GM23338 (cell line): ENCODE measurements around the gene FILIP1. TPM values are rescaled to one million over a fixed set of nuclear protein-coding genes. Genes with fewer than 3 reads are reported as not detected.

Experiments used
- ATAC-seq: fragments of 200-7000 bp; cut with Tn5 transposase; 3 replicates; pipeline ENCODE4 v1.9.1; 2020
- DNase-seq: peaks from one replicate; pipeline ENCODE4 v3.0.0-alpha.2; 2015; ENCODE audit warnings: low spot score
- H2AFZ ChIP-seq: fragments of 200-600 bp; sonication (generic); 2 replicates; pipeline ENCODE4 v1.8.0; 2016; ENCODE audit warnings: antibody characterized with exemption, mild to moderate bottlenecking, moderate library complexity
- H3F3A ChIP-seq: fragments of 200-600 bp; sonication (generic); replicated peaks from 2 replicates; pipeline ENCODE4 v1.8.0; 2017; ENCODE audit warnings: antibody characterized with exemption, mixed run types, low read depth
- H3K27ac ChIP-seq: fragments of 200-600 bp; sonication (generic); 2 replicates; pipeline ENCODE4 v1.6.1; 2016; ENCODE audit warnings: low read depth
- H3K27me3 ChIP-seq: fragments of 200-600 bp; sonication (generic); 2 replicates; pipeline ENCODE4 v1.8.0; 2016; ENCODE audit warnings: mild to moderate bottlenecking, mixed run types, moderate library complexity; ENCODE audit not compliant: insufficient read depth
- H3K36me3 ChIP-seq: fragments of 200-600 bp; sonication (generic); 2 replicates; pipeline ENCODE4 v1.8.0; 2016; ENCODE audit warnings: mild to moderate bottlenecking; ENCODE audit not compliant: insufficient read depth
- H3K4me1 ChIP-seq: fragments of 200-600 bp; sonication (generic); 2 replicates; pipeline ENCODE4 v1.8.0; 2016; ENCODE audit warnings: mild to moderate bottlenecking, moderate library complexity; ENCODE audit not compliant: insufficient read depth
- H3K4me2 ChIP-seq: fragments of 200-600 bp; sonication (generic); 2 replicates; pipeline ENCODE4 v1.7.1; 2017; ENCODE audit warnings: mixed run types
- H3K4me3 ChIP-seq: fragments of 200-600 bp; sonication (generic); 2 replicates; pipeline ENCODE4 v1.6.1; 2016; ENCODE audit warnings: mixed run types
- H3K79me2 ChIP-seq: fragments of 200-600 bp; sonication (generic); replicated peaks from 2 replicates; pipeline ENCODE4 v1.8.0; 2017; ENCODE audit warnings: mild to moderate bottlenecking; ENCODE audit not compliant: insufficient read depth
- H3K9me2 ChIP-seq: fragments of 200-600 bp; sonication (generic); 2 replicates; pipeline ENCODE4 v1.8.0; 2017; ENCODE audit not compliant: insufficient read depth
- H4K20me1 ChIP-seq: fragments of 200-600 bp; sonication (generic); replicated peaks from 2 replicates; pipeline ENCODE4 v1.8.0; 2017; ENCODE audit warnings: mild to moderate bottlenecking; ENCODE audit not compliant: insufficient read depth
- H3K27ac Mint-ChIP-seq: 2 replicates; pipeline ENCODE4 v1.8.0; 2020; ENCODE audit warnings: inconsistent platforms, mild to moderate bottlenecking, moderate library complexity, mixed read lengths
- H3K27me3 Mint-ChIP-seq: 3 replicates; pipeline ENCODE4 v1.8.0; 2022; ENCODE audit warnings: low read depth, mild to moderate bottlenecking, moderate library complexity, mixed read lengths, inconsistent platforms; ENCODE audit not compliant: insufficient read depth, poor library complexity
- H3K36me3 Mint-ChIP-seq: 3 replicates; pipeline ENCODE4 v1.8.0; 2021; ENCODE audit warnings: low read depth, mild to moderate bottlenecking, inconsistent platforms, moderate library complexity, mixed read lengths
- H3K4me1 Mint-ChIP-seq: 3 replicates; pipeline ENCODE4 v1.8.0; 2020; ENCODE audit warnings: mild to moderate bottlenecking, inconsistent platforms, mixed read lengths
- H3K4me3 Mint-ChIP-seq: 3 replicates; pipeline ENCODE4 v1.8.0; 2021; ENCODE audit warnings: moderate library complexity, mild to moderate bottlenecking, inconsistent platforms, mixed read lengths
- H3K9me3 Mint-ChIP-seq: 3 replicates; pipeline ENCODE4 v1.8.0; 2020; ENCODE audit warnings: moderate library complexity, mild to moderate bottlenecking, inconsistent platforms, mixed read lengths
- CREB1 ChIP-seq: fragments of 250-450 bp; sonication (Bioruptor Pico); IDR thresholded peaks from 2 replicates; pipeline ENCODE4 v1.5.0; 2020; ENCODE audit warnings: low read depth, mild to moderate bottlenecking, moderate library complexity
- CTCF ChIP-seq, 2 experiments: fragments of 200-600 bp in 1 of 2; sonication (generic) in 1 of 2; conservative IDR thresholded peaks; 2 replicates each; pipeline versions ENCODE4 v1.5.1 to v1.6.1; 2016 to 2017; ENCODE audit warnings: antibody characterized with exemption in 2 of 2, low read depth in 2 of 2, mild to moderate bottlenecking in 2 of 2, moderate library complexity in 1 of 2
- ETS1 ChIP-seq: IDR thresholded peaks from 2 replicates; pipeline ENCODE4 v1.6.1; 2016; ENCODE audit warnings: antibody characterized with exemption
- EZH2 ChIP-seq: fragments of 200-600 bp; sonication (generic); IDR thresholded peaks from one replicate; pipeline ENCODE4 v1.8.0; 2017; ENCODE audit warnings: antibody characterized with exemption, mild to moderate bottlenecking, low read depth; ENCODE audit not compliant: unreplicated experiment
- EZH2phosphoT487 ChIP-seq: fragments of 200-600 bp; sonication (generic); IDR thresholded peaks from one replicate; pipeline ENCODE4 v1.8.1; 2018; ENCODE audit warnings: antibody characterized with exemption; ENCODE audit not compliant: unreplicated experiment
- JUNB ChIP-seq: IDR thresholded peaks from one replicate; pipeline ENCODE4 v1.6.1; 2016; ENCODE audit warnings: antibody characterized with exemption; ENCODE audit not compliant: unreplicated experiment
- REST ChIP-seq: IDR thresholded peaks from one replicate; pipeline ENCODE4 v1.6.1; 2018; ENCODE audit warnings: antibody characterized with exemption; ENCODE audit not compliant: unreplicated experiment
- STAT1 ChIP-seq: IDR thresholded peaks from one replicate; pipeline ENCODE4 v1.6.1; 2016; ENCODE audit warnings: antibody characterized with exemption; ENCODE audit not compliant: unreplicated experiment
- polyA plus RNA-seq: library from polyadenylated mRNA; unstranded; fragments of >200 nt; fragmentation: Nextera tagmentation; extraction: Ambion mirVana; gene quantifications from 2 replicates; pipeline ENCODE4 v1.2.1, GENCODE V29; 2016
- total RNA-seq: library from RNA; depleted of rRNA; stranded (reverse); fragments of >200 nt; shearing (Covaris generic); gene quantifications from 2 replicates; pipeline ENCODE4 v1.2.3, GENCODE V29; 2014

FILIP1 gene
- total and polyA plus RNA-seq, 2 experiments from 2014 or later, result 3.7 to 6.4 TPM

- TF ChIP-seq CTCF (conservative IDR thresholded peaks at IDR 0.05; ENCODE audit: low read depth in 2 of 2) (no peak), ETS1 (no peak), REST (no peak)
Measured at GRCh38 chr6:75438442-75439116, 55.0 kb downstream of the FILIP1 start (continued).

GRCh38 chr6:75438013-75438431 lies 55.6 kb downstream of the FILIP1 start:
- no peaks in the 10 kb centered on the region for H4K20me1 ChIP-seq
- no peak overlapping the region for H3K27ac ChIP-seq
- no peaks in the 10 kb centered on the region for H3K79me2 ChIP-seq
- no peaks in the 10 kb centered on the region; the same call in 1 of the 2 replicates for H3K36me3 ChIP-seq
- no peak overlapping the region for H3K4me3 Mint-ChIP-seq
- no peaks in the 10 kb centered on the region for H3K27me3 Mint-ChIP-seq
- no peaks in the 10 kb centered on the region for H3K9me2 ChIP-seq
- ATAC-seq (no peak), DNase-seq (no peak)
- no peak overlapping the region for H3K27ac Mint-ChIP-seq
- no peak overlapping the region for H3K4me2 ChIP-seq
- H3K4me1 Mint-ChIP-seq, result no peaks in the 10 kb centered on the region
- H3K4me3 ChIP-seq, result no peak overlapping the region
- peaks cover 13% of the 10 kb centered on the region for H3K9me3 Mint-ChIP-seq
- H3F3A ChIP-seq, result no peaks in the 10 kb centered on the region
- no peaks in the 10 kb centered on the region for H3K4me1 ChIP-seq
- peaks cover 8% of the 10 kb centered on the region; the same call in 2 of the 3 replicates for H3K36me3 Mint-ChIP-seq
- H3K27me3 ChIP-seq, result no peaks in the 10 kb centered on the region
- H2AFZ ChIP-seq, result no peak overlapping the region
- TF ChIP-seq EZH2phosphoT487 (no peak), CREB1 (CRISPR knock-in tag) (no peak), STAT1 (no peak), ETS1 (no peak), JUNB (no peak), EZH2 (no peak), REST (no peak)
